HG03575 (cell line): ENCODE measurements around the gene RASL11B.

ENCODE experiments used
- ATAC-seq: cut with Tn5 transposase; IDR thresholded peaks from one replicate; pipeline ENCODE4 v1.9.1; 2021; ENCODE audit not compliant: unreplicated experiment, insufficient number of reproducible peaks, low FRiP score; ENCODE audit errors: extremely low read depth

The RASL11B gene

GRCh38 chr4:52841682-52842456 lies 20.2 kb upstream of the RASL11B start:
- ATAC-seq = no peak

DNA sequence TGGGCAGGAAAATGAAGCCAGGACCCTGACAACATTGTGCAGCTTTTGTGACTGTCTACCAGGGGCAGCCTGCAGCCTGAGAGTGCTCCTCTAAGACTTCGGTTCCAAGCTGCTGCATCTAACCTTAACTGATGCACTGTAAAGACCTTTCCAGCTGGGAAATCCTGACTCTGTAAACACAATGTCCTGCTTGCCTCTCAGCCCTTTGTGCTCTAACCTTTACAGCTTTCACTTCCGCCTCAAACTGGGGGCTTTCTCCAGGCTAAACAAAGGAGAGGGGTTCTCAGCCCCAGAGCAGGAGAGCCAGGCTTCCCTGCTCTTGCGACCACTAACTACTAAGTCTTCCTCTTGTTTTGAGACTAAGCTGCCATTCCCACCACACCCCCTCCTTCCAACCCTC lies 19.3 kb upstream of the RASL11B start:
- no peak for ATAC-seq

DNA sequence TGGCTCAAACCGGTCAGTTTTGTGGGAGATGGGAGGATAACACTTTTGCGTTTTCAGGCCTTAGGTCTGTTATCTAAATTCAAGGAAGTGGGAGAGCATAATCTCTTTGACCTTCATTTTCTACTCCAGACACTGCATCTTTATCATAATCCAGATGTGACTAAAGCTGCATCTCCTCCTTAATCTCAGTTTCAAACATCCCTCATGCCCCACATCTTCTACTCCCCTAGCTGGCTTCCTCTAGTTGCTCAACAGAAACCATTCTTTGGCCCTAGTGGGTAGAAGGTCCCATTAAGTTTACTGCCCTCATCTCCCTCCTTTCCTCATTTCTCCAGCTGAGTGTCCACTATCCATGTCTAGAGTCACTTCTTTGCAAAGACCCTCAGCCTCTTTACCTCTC lies 18.8 kb upstream of the RASL11B start:
- ATAC-seq = no peak

DNA sequence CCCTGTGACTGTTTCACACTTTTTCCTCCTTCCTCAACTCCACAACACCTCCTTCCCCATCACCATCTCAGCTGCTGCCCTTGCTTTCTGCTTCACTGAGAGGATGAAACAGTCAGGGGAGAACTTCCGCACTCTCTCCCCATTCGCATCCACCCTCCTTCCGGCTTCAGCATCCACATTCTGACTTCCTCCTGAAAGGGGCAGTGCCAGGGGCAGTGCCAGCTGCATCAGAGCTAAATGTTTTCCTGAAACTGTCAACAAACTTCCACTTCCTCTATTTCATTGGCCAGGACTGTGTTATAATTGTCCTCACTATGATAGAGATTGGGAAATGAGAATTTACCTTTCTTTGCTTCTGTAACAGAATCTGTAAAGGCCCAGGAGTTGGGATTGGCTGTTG lies 18.2 kb upstream of the RASL11B start:
- ATAC-seq = no peak

DNA sequence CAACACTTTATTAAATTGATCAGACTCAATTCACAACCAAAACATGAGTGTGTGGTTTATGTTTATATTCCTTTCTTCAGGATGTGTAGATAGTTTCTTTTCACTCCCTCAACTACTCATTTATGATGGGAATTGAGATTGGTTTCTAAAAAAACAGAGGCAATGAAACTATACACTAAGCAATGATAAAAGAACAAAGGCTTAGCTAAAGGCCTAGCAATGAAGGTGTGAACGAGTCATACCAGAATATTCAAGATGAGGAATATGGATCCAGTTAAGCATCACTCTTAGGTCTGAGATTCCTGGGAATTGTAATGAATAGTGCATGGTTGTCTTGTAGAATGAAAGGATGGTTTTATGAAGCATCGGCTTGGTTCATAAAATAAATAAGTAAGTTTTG lies 17.5 kb upstream of the RASL11B start:
- no peak for ATAC-seq

GRCh38 chr4:52846502-52846901 lies 15.6 kb upstream of the RASL11B start:
- ATAC-seq = no peak

GRCh38 chr4:52848254-52848653 lies 13.9 kb upstream of the RASL11B start:
- no peak for ATAC-seq

DNA sequence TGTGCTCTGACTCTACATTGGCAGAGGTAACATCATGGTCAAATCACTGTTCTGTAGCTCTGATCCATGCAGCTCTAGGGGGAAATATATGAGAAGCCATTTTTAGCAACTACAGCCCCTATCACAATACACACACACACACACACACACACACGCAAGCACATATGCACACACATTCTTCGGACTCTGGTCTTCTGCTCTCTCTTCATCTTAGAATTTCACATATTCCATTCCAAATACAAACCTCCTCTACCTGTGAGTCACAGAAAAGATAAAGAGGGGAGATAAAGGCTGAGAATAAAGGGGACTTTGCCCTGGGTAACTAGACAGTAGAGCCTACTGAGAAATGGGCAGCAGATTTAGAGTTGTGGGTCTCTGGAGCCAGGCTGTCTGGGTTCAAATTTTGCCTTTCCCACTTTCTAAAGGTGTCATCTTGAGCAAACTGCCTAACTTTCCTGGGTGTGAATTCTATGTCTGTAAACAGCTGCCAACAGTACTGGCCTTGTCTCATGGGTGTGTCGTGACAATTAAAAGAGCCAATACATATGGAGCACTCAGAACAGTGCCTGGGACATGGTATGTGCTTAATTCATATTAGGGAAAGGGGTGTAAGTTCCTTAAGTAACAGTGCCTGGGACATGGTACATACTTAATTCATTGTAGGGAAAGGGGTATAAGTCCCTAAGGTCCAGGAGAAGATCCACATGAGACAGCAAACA lies 11.6 kb upstream of the RASL11B start:
- ATAC-seq = no peak

GRCh38 chr4:52852041-52852440 lies 10.1 kb upstream of the RASL11B start:
- ATAC-seq = no peak

DNA sequence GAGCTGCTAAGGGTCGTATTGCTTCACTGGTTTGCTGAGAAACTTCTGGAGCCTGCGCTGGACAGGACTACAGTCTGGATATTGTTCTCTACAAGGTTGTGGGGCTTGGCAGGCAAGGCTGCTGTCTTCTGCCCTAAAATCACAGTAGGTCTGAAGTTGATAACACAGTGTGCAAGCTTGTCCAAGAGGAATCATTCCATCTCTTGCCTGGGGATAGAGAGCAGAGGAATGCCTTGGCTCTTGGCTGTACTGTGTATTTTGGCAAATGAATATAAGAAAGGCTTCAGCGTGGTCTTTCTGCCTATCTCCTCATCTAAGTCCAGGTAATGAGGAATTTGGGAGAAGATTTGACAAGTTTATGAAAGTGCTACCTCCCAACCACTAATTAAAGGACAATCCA lies 9.4 kb upstream of the RASL11B start:
- no peak for ATAC-seq

DNA sequence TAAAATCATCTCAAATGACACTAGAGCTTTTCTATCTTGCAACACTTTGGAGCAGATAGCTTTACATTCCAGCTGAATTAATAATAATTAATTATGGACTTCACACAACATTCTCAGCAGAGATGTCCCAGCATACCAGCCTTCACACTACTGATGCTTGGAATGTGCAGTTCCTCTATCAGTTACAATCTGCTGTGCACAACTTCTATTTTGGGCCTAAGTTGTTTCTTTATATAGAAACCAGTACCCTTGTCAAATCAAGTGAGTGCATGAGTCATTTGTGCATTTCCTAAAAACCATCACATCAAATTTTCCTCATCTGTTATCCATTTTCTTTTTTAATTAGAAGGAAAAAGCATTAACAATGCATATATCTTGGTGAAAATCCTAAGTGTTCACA lies 8.8 kb upstream of the RASL11B start:
- no peak for ATAC-seq

DNA sequence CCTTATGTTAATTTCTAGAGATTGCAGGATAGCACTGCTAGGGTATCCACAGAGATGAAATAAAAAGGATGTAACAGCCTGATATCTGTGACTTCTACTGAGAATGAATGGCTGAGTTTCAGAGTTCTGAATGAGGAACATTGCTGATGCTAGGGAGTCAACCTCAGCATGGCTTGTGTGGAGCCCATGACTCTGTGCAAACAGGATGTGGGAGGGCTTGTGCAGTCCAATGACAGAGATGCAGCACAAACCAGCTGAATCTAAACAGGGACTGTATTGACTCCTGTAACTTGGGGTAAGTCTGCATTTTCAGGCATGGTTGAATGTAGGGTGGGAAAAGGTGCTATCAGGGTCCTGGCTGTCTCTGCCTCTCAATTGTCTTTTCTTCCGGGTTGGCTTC lies 5.3 kb upstream of the RASL11B start:
- ATAC-seq = no peak

DNA sequence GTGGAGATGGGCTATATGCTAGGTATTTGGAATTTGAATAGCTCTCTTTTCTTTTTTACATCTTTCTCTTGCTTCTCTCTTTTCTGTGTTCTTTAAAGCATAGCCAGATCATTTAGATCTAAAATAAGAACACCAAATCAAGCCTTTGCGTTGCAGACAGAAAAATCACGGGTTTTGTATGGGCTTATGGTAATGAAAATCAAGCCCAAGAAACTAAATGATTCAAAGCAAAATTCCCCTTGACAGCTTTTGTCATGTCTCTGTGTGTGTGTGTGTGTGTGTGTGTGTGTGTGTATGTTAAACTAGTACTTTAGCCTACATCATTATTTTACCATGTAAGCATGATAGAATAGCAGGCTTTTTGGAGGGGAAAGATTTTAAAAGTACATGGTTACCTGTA lies 1.8 kb upstream of the RASL11B start:
- ATAC-seq = no peak

- ATAC-seq = no peak
These were observed 820 bp upstream of the RASL11B start for GRCh38 chr4:52861171-52861823.

GRCh38 chr4:52862639-52863161 lies 583 bp downstream of the RASL11B start:
- ATAC-seq = no peak

- ATAC-seq = no peak
These were observed 1.2 kb downstream of the RASL11B start for GRCh38 chr4:52863324-52863723.

GRCh38 chr4:52864793-52865192 lies 2.7 kb downstream of the RASL11B start:
- no peak for ATAC-seq

DNA sequence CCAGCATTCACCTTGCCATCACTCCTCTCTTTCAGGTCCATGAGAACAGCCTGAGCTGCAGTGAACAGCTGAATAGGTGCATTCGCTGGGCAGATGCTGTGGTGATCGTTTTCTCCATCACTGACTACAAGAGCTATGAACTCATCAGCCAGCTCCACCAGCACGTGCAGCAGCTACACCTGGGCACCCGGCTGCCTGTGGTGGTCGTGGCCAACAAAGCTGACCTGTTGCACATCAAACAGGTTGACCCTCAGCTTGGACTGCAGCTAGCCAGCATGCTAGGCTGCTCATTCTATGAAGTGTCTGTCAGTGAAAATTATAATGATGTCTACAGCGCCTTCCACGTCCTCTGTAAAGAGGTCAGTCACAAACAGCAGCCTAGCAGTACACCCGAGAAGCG lies 3.2 kb downstream of the RASL11B start:
- ATAC-seq = no peak

DNA sequence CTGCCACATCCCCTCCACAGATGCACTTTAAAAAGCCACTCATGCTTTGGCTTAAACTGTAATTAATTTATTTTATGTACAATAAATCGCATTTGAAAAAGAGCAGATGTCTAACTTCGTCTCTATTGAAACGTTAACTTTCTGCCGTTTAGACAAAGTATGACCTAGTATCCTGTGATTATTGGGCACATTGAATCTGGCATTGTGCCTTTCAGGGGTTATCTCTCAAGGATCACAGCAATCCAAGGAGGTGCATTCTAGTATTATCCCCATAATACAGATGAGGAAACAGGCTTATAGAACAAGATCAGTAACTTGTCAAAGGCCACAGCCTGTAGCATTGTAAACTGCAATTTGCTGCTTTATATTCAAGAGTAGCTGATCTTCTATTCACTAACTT lies 4.6 kb downstream of the RASL11B start:
- ATAC-seq = no peak

DNA sequence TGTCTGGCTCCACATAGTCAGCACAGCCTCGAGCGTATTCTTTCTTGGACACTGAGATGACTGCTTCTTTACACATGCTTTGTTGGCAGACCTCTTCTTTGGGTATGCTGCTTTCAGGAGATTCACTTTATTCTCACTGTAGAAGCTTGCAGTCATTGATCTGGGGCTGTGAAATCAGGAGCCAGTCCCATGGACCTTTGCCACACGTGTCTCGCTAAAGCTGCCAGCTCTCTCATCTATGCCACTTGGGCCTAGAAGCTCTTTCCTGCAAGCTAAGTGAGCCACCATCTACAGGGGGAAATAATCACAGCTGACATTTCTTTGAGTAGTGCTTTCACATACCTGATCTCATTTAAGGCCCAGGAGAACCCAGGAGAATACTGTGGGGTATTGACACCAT lies 5.0 kb downstream of the RASL11B start:
- ATAC-seq = no peak
